ENCODE data around the gene ZDHHC11B.
"Not testable (repeated sequence)": the region's sequence is repeated elsewhere in the genome, so short reads cannot be mapped to it uniquely, and the experiment has no call there.

DNA sequence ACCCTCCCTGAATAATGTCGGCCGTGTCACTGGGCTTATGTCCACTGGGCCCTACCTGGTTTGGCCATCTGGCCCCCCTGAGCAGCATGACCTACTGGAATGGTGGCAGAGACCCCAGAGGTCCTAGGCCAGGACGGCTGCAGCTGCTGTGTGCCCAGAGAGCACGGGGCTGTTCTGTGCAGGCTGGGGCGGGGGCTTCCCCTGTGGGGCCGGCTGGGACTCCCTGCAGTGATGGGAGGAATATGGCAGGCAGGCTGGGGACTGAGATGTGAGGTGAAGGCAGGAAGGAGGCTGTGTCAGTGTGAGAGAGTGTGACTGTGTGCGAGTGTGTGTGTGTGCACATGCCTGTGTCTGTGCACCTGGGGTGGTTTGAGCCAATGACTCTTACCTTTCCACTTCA, 55.3 kb downstream of the ZDHHC11B start:
- TF ChIP-seq, protein P1, sequence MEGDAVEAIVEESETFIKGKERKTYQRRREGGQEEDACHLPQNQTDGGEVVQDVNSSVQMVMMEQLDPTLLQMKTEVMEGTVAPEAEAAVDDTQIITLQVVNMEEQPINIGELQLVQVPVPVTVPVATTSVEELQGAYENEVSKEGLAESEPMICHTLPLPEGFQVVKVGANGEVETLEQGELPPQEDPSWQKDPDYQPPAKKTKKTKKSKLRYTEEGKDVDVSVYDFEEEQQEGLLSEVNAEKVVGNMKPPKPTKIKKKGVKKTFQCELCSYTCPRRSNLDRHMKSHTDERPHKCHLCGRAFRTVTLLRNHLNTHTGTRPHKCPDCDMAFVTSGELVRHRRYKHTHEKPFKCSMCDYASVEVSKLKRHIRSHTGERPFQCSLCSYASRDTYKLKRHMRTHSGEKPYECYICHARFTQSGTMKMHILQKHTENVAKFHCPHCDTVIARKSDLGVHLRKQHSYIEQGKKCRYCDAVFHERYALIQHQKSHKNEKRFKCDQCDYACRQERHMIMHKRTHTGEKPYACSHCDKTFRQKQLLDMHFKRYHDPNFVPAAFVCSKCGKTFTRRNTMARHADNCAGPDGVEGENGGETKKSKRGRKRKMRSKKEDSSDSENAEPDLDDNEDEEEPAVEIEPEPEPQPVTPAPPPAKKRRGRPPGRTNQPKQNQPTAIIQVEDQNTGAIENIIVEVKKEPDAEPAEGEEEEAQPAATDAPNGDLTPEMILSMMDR (conservative IDR thresholded peaks at IDR 0.05 in 1 of 2, IDR thresholded peaks at IDR 0.05 in 1 of 2; ENCODE audit: extremely low read depth in 1 of 2, insufficient read depth in 1 of 2, low read depth in 1 of 2, low read length in 2 of 2), result not testable (repeated sequence)
- not testable (repeated sequence) for TF ChIP-seq EZH2 (IDR thresholded peaks at IDR 0.05; ENCODE audit: borderline replicate concordance, low read length)

All from mammary epithelial cell (primary cell).